Measurements from ENCODE around the gene GJB1.

The GJB1 gene

GRCh38 chrX:71181558-71181909 is 41.5 kb upstream of the GJB1 start:
- peak overlapping the region; percentile 52 for H3K4me3 ChIP-seq (ENCODE audit: low read depth, low read length)
- TF ChIP-seq, protein P1, sequence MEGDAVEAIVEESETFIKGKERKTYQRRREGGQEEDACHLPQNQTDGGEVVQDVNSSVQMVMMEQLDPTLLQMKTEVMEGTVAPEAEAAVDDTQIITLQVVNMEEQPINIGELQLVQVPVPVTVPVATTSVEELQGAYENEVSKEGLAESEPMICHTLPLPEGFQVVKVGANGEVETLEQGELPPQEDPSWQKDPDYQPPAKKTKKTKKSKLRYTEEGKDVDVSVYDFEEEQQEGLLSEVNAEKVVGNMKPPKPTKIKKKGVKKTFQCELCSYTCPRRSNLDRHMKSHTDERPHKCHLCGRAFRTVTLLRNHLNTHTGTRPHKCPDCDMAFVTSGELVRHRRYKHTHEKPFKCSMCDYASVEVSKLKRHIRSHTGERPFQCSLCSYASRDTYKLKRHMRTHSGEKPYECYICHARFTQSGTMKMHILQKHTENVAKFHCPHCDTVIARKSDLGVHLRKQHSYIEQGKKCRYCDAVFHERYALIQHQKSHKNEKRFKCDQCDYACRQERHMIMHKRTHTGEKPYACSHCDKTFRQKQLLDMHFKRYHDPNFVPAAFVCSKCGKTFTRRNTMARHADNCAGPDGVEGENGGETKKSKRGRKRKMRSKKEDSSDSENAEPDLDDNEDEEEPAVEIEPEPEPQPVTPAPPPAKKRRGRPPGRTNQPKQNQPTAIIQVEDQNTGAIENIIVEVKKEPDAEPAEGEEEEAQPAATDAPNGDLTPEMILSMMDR (conservative IDR thresholded peaks at IDR 0.05; ENCODE audit: low read depth, low read length): no peak
- DNase-seq (ENCODE audit: low read depth): peak; percentile 23

DNA sequence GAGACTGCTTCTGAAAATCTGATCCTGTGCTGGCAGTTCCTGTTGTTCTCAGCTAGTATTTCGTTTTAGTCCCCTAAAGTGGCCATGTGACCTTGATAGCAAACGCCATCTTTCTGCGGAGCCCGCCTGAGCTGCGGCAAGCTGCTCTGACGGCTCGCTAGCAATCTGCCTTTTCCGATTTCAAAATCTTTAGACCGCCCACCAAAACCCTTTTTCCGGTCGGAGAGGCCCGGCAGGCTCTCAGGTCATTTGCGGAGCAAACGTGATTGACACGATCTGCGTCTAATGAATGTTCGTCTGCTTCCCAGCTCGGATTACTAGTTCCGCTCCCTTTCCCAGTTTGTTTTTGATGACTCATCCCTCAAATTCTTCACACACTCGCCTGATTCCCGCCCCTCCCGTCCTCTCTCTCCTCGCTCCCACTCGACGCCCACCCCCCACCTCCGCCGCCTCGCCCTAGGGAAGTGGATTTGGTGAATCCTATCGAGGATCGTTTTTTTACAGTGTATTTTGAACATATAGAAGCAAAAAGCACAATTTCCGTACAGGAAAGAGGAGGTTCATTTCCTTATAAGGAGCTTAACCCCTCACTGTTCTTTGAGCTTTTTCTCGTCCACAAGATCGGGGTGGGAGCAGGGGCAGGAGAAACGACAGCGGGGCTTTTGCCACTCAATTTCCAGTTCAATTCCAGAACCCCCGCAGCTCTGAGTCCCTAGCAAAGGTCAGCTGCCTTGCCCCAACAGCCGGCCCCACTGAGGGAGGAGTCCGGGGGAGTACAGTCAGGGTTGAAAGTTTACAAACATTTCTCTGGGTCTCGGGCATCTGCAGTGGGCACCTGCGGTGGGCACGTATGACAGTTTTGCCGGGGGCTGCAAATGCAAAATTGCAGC is 40.9 kb upstream of the GJB1 start:
- H3K4me3 ChIP-seq (ENCODE audit: low read depth, low read length): peak overlapping the region; percentile 52
- peak; percentile 98 for DNase-seq (ENCODE audit: low read depth)
- TF ChIP-seq, protein P1 (conservative IDR thresholded peaks at IDR 0.05; ENCODE audit: low read depth, low read length): no peak

DNA sequence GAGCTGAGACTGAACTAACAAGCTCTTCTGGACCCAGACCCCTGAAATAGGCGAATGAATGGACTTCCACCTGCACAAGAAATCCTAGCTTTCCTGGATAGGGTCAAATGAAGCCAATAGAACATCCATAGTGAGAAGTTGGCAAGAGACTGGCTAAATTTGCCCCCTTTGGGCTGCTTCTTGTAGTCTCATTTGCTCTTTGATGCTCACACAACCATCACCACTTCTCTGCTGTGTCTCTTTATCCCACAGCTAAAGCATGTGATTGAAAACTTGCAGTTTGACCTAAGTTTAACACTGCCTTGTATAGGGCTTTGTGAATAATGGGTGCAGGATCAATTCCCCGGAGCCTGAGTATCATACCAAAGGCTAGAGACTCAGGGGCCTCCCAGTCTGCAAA is 40.2 kb upstream of the GJB1 start:
- H3K4me3 ChIP-seq (ENCODE audit: low read depth, low read length): no peak overlapping the region
- peak; percentile 16 for DNase-seq (ENCODE audit: low read depth)
- TF ChIP-seq, protein P1 (conservative IDR thresholded peaks at IDR 0.05; ENCODE audit: low read depth, low read length): no peak

DNA sequence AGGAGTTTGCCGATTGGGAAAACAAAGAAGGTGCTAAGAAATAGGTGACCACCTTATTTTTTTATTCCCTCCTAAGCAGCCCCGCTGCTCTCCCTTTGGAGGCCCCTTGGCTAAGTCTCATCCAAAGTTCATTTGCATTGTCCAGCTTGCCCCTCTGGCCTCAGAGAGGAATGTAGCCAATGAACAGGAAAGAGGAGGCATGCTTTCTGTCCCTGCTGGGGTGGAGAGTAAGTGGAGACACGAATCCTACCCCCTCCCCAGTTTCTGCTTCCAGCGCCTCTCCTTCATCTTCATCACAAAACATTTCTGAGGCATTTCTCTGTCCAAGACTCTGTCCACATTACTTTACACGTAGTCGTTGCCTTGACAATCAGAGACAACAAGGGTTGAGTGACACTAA is 39.7 kb upstream of the GJB1 start:
- TF ChIP-seq, protein P1 (conservative IDR thresholded peaks at IDR 0.05; ENCODE audit: low read depth, low read length): no peak
- no peak overlapping the region for H3K4me3 ChIP-seq (ENCODE audit: low read depth, low read length)
- peak; percentile 12 for DNase-seq (ENCODE audit: low read depth)

GRCh38 chrX:71184092-71184491 is 38.9 kb upstream of the GJB1 start:
- TF ChIP-seq, protein P1 (conservative IDR thresholded peaks at IDR 0.05; ENCODE audit: low read depth, low read length): no peak
- DNase-seq (ENCODE audit: low read depth): no peak

DNA sequence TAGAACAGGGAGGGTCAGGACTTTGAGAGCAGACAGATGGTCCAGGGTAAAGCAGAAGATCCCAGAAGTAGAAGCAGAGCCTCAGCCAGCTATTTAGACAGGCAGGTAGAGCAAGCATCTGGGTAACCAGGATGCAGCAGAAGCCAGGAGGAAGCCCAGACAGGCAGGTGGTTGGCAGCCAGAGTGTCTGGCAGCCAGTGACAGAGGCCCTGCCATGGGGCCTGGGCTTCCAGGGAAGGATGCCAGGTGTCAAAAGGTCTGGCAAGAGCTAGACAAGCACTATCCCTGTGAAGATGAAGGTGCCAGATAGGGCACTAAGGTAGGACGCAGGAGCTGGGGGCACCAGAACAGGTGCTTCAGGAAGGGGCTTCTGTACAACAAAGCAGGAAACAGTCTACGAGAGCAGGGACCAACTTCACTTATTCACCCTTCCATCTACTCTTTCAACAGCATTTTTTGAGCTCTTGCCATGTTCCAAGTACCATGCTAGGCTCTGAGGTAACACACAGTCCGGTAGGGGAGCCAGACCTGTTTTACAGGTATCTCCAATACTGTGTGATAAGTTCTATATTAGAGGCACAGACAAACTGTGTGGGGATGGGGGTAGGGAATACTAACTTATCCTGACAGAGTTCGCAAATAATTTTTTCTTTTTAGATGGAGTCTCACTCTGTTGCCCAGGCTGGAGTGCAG is 38.1 kb upstream of the GJB1 start:
- no peak for DNase-seq (ENCODE audit: low read depth)
- no peak overlapping the region for H3K4me3 ChIP-seq (ENCODE audit: low read depth, low read length)
- TF ChIP-seq, protein P1 (conservative IDR thresholded peaks at IDR 0.05; ENCODE audit: low read depth, low read length): no peak

More at GRCh38 chrX:71184092-71184491, 38.9 kb upstream of the GJB1 start:
- no peak overlapping the region for H3K4me3 ChIP-seq (ENCODE audit: low read depth, low read length)

All from choroid plexus epithelial cell (primary cell).